ENCODE data around the gene LFNG. TPM values are rescaled to one million over a fixed set of nuclear protein-coding genes. Genes with fewer than 3 reads are reported as not detected.

LFNG gene
- total and polyA plus RNA-seq, 2 of the 13 experiments (the other 11 are each of a cell fraction or from before 2014, with no cell fraction given), result 0.44 to 1.5 TPM

- TF ChIP-seq ZNF503 (CRISPR knock-in tag; IDR thresholded peaks at IDR 0.05) (no peak), NFIB (CRISPR knock-in tag; IDR thresholded peaks at IDR 0.05; ENCODE audit: borderline replicate concordance) (no peak), ZNF549 (CRISPR knock-in tag; IDR thresholded peaks at IDR 0.05) (no peak), FOXP1 (IDR thresholded peaks at IDR 0.05) (no peak), FOXP1 (CRISPR knock-in tag; IDR thresholded peaks at IDR 0.05) (no peak), CHCHD3 (CRISPR knock-in tag; IDR thresholded peaks at IDR 0.05) (no peak), MBNL3 (CRISPR knock-in tag; conservative IDR thresholded peaks at IDR 0.05) (no peak), NFE2L2 (IDR thresholded peaks at IDR 0.05; ENCODE audit: low read length) (no peak), ZHX1 (CRISPR knock-in tag; IDR thresholded peaks at IDR 0.05; ENCODE audit: low read depth) (no peak), ZNF678 (CRISPR knock-in tag; IDR thresholded peaks at IDR 0.05) (no peak), ZNF256 (CRISPR knock-in tag; conservative IDR thresholded peaks at IDR 0.05) (no peak), HNRNPUL1 (IDR thresholded peaks at IDR 0.05; ENCODE audit: low read depth, low read length) (no peak), ZNF687 (CRISPR knock-in tag; IDR thresholded peaks at IDR 0.05) (peak; percentile 71), ZNF362 (CRISPR knock-in tag; IDR thresholded peaks at IDR 0.05; ENCODE audit: borderline replicate concordance) (peak; percentile 86; the same call in 1 of the 2 replicates), TCF12 (IDR thresholded peaks at IDR 0.05) (no peak), TCF12 (CRISPR knock-in tag; IDR thresholded peaks at IDR 0.05) (no peak), GLMP (CRISPR knock-in tag; IDR thresholded peaks at IDR 0.05; ENCODE audit: borderline replicate concordance) (no peak), SAP130 (CRISPR knock-in tag; IDR thresholded peaks at IDR 0.05; ENCODE audit: low read depth) (peak; percentile 95), ZNF235 (CRISPR knock-in tag; IDR thresholded peaks at IDR 0.05; ENCODE audit: borderline replicate concordance) (0 out of 2 replicates have a peak, but pooled peaks have one; percentile 58), ZNF761 (CRISPR knock-in tag; conservative IDR thresholded peaks at IDR 0.05) (0 out of 2 replicates have a peak, but pooled peaks have one; percentile 34)
Measured at GRCh38 chr7:2558629-2559282, 39.2 kb downstream of the LFNG start, which contains the start of gene IQCE (continued).

Data from HepG2 (cell line).